Hematopoietic multipotent progenitor cell treated with erythropoietin and hydrocortisone succinate and interleukin-3 and kit ligand, for 4 days (in vitro differentiated cells): ENCODE results near the gene RASSF7.

Source experiments
- DNase-seq: peaks from one replicate; pipeline ENCODE4 v3.0.0-alpha.2; 2015

Gene RASSF7

DNA sequence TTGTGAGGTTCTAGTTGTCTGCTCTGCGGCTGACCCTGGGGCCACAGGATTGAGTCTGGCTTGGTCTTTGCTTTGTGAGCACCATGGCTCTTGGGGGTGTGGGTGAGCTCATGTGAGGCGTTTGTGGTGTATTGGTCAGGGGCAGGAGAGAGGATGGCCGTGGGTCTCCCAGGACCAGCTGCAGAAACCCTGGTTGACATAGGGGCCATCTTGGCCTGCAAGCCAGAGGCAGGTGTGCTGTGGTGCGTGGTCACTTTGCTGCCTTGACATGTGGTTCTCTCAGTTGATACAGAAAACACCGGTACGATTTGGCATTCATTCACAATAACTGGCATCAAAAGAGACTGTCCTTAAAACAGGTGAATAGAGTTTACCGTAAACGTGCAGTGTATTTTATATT, 26.8 kb downstream of the RASSF7 start:
- no peak for DNase-seq

DNA sequence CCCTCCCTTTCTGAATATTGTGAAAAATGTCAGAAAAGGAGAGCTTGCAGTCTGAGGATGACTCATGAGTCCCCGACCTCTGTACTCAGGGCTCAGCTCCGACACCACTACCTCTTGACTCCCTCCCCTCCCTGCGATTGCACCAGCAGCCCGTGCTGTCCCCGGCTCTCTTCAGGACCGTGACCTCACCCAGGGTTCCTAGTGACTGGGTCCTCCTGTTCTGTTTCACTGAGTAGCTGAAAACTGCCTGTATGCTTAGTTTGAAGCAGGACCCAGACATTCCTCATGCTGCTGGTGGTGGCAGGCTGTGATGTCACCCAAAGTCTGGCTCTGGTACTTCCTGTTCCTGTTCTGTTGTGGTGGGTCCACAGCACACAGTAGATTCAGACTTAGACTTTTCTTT, 27.2 kb downstream of the RASSF7 start:
- DNase-seq, result peak; percentile 52

DNA sequence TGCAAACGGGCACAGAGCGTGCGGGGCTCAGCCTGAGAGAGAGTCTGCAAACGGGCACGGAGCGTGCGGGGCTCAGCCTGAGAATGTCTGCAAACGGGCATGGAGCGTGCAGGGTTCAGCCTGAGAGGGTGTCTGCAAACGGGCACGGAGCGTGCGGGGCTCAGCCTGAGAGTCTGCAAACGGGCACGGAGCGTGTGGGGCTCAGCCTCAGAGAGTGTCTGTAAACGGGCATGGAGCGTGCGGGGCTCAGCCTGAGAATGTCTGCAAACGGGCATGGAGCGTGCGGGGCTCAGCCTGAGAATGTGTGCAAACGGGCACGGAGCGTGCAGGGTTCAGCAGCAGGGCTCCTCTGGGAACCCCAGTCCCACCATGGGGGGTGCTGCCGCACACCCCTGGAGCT, 29.0 kb downstream of the RASSF7 start:
- DNase-seq, result no peak

DNA sequence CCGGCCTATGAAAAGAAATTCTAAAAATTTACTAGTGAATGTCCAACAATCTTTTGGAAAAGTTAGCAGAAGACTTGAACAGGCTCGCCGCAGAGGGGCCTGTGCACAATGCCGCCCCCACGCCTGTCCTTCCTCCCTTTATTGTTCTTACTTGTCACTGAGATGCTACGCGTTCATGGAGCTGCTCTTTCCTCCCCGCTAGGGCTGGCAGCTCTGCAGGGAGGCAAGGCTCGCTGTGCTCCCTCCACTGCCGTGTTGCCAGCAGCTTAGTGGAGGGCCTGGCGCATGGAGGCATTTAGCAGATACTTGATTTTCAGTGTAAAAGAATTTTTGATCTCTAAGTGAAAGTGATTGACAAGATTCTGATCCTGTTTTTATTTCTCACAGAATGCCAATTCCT, 30.2 kb downstream of the RASSF7 start:
- DNase-seq, result no peak

DNA sequence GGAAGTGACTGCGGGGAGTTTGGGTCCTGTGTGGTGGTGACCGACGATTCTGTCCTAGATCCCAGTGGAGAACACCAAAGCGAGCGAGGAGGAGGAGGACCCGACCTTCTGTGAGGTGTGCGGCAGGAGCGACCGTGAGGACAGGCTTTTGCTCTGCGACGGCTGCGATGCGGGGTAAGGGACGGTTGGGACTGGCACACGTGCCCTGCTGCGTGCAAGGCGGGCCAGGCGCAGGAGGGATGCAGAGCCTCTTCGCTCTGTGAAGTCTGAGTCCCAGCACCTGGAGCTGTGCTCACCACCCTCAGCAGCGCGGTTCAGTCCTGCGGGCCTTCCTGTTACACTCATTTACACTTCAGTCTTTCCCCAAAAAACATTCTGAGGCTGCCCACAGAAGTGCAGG, 31.7 kb downstream of the RASSF7 start:
- DNase-seq, result no peak

DNA sequence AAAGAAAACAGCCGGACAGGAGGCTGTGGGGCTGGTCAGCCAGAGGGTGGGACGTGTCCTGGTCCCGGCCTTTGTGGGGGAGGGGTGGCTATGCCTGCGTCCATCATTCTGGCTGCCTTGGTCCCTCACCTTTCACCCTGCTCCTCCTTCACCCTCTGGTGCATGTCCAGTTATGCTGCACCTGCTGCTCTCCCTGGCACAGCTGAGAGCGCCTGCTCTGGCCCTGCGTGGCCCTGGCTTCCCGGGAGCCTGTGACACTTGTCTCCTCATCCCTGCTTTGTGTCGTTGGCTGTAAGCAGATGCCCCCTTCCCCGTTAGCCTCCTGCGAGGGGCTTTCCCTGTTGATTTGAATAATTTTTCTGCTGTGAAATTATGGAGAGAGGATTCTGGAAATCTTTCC, 32.1 kb downstream of the RASSF7 start:
- no peak for DNase-seq

DNA sequence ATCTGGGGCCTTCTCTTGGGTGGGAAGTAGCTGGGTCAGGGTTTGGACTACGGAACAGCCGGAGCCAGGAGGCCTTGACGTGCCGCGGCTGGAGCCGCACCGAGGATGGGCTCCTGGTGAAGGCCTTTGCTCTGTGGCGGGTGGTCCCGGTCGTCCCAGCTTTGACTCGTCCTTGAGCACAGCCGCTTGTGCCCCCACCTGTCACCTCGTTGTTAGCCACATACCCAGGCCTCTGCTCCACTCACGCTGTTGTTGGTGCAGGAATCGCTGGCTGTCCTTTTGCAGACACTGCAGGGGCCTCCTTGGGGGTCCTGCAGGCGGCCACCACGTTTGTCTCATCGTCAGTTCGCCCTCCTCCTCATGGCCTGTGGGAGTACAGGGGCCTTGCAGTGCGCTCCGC, 32.6 kb downstream of the RASSF7 start:
- no peak for DNase-seq

DNA sequence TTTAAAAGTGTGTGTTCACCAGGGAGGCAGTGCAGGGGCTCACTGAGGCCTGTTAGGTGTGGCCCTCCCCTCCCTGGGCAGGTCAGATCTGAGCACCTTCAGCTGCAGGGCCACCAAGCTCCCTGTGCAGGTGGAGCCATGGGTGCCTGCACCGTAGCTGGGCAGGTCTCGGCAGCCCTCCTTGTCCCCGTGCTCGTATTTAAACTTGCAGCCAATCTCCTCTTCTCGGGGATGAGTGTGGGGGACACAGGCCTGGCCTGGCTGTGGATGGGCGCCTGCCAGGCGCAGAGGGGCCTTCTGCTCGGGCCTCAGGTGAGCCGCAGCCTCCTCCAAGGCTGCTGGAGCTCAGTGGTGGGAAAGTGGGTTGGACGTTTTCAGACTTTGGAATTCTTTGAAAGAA, 34.6 kb downstream of the RASSF7 start:
- DNase-seq, result no peak

DNA sequence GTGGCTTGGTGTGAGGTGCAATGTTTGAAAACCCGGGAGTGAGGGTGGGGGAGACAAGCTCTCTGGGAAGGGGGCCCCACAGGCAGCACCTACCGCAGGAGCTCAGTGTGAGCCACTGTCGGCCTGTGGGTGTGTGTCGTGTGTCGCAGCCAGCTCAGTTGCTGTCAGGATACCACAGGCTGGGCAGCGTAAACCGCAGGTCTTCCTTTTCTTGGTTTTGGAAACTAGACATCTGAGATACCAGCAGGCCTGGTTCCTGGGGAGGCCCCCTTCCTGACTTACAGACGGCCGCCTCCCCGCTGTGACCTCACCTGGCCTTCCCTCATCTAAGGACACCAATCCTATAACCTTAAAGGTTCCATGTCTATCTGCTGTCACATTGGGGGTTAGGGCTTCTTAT, 35.6 kb downstream of the RASSF7 start:
- DNase-seq, result peak; percentile 22

DNA sequence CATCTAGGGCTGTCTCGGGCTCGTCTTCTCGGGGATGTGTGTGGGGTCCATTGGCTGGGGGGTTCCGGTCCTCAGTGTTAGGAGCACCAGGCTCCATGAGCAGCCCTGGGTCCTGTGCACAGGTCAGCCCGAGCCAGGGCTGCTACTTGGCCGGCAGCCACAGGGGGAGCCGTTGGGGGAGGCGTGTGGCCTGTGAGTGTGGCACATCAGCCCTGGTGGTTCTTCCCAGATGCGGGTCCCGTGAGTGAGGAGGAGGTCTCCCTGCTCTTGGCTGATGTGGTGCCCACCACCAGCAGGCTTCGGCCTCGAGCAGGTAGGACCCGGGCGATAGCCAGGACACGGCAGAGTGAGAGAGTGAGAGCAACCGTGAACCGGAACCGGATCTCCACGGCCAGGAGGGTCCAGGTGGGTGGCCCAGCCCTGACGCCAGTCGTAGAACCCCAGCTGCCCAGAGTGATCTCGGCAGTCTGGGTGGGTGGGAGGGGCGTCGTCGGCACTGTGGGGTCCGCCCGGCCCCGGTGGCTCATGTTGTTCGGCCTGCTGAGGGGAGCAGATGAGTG, 36.5 kb downstream of the RASSF7 start:
- peak; percentile 30 for DNase-seq

DNA sequence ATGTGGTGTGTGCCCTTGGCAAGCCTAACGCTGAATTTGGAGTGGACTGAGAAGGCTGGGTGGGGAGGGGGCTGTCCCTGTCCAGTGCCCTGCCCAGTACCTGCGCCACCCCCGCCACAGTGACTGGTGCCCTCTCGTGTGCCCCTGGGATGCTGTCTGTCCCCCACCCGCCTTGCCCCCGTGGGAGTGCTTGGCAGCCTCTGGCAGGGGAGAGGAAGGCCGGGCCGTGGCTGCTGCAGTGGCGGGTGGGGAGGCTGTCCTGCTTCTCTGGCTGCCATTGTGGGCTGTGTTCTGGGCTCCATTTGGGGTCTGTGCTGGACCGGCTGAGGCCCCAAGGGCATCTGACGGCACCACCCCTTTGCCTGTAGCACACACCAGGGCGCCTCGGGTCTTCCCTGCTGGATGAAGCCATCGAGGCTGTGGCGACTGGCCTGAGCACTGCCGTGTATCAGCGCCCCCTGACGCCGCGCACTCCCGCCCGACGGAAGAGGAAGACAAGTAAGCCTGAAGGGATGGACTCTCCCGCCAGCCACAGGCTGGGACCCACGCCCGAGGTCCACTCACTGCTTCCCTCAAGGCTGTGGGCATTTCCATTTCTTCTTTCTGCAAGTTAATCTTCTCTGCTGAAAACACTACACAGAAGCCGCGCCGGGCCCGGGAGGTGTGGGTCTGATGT, 37.4 kb downstream of the RASSF7 start:
- DNase-seq, result no peak

DNA sequence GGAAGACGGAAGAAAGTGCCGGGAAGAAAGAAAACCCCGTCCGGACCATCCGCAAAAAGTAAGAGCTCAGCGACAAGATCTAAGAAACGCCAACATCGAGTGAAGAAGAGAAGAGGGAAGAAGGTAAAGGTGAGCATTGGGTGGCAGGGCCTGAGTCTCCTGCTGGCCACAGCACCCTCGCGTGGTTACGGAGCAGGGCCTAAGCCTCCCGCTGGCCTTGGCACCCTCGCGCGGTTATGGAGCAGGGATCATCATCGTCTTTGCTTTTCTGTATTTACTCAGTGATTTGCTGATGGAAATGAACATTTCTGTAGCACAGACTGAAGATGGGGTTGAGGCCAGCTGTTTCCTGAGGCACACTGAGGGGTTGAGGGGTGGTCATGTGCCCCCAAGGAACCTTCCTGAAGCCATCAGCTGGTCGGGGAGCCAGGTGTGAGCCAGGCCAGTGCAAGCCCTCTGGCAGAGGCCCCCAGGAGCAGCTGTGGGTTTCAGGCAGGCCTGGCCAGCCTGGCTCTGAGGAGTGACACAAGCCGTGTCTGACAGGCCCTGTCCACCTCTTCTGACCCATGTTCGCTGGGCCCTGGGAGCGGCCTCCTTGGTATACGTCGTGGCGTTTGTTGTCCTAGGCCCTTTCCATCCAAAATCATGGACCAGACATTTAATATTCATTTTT, 40.9 kb downstream of the RASSF7 start:
- no peak for DNase-seq

DNA sequence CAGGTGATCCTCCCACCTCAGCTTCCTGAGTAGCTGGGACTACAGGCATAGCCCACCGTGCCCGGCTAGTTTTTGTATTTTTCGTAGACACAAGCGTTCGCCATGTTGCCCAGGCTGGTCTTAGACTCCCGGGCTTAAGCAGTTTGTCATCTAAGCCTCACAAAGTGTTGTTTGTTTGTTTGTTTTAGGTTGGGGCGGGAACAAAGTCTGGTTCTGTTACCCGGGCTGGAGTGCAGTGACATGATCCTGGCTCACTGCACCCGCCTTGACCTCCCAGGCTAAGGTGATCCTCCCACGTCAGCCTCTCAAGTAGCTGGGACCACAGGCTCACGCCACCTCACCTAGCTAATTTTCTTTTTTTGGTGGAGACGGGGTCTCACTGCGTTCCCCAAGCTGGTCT, 42.4 kb downstream of the RASSF7 start:
- no peak for DNase-seq

DNA sequence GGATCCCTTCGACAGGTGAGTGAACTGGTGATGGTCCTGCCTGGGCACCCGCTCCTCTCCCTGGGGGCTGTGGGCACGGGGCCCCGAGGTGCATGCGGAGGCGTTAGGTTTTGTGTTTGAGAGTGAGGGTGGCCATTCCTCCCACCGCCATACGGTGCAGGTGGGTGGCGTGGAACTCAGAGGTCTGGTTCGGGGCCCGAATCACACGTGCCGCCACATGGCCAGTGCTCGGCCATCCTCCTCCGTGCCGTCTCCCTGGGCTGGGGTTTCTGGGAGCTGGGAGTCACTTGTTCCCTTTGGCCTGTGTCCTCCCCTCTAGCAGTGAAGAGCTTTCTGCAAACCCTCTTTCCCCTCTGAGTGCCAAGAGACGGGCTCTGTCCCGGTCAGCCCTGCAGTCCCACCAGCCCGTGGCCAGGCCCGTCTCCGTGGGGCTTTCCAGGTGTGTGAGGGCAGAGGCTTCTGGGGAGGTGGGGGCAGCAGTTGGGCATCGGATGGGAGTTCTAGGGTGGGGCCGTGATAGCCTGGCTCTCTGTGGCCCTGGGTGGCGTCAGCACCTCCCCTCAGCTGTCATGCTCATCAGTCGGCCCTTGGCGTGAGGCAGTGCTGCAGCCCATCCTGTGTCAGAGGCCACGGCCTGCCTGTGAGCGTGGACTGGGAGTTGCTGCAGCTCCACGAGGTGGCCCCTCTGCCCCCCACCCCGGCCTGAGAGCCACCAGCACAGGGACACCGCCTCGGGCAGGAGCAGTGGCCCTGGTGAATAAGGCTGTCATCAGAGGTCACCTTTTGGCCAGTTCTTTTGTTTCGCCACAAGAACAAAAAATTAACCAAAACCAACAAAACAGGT, 44.7 kb downstream of the RASSF7 start:
- DNase-seq, result no peak

DNA sequence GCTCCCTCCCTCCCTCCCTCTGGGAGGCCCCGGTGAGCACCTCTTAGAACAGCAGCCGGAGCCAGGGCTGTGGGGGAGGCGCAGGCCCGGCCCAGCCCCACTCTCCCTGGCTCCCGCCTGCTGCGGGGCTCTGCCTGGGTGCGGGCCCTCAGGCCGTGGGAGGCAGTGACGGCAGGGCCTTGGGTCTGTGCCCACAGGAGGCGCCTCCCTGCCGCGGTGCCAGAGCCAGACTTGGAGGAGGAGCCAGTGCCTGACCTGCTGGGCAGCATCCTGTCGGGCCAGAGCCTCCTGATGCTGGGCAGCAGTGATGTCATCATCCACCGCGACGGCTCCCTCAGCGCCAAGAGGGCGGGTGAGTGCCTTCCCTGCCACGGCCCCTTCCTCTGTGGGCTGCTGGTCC, 45.5 kb downstream of the RASSF7 start:
- DNase-seq, result peak; percentile 49

DNA sequence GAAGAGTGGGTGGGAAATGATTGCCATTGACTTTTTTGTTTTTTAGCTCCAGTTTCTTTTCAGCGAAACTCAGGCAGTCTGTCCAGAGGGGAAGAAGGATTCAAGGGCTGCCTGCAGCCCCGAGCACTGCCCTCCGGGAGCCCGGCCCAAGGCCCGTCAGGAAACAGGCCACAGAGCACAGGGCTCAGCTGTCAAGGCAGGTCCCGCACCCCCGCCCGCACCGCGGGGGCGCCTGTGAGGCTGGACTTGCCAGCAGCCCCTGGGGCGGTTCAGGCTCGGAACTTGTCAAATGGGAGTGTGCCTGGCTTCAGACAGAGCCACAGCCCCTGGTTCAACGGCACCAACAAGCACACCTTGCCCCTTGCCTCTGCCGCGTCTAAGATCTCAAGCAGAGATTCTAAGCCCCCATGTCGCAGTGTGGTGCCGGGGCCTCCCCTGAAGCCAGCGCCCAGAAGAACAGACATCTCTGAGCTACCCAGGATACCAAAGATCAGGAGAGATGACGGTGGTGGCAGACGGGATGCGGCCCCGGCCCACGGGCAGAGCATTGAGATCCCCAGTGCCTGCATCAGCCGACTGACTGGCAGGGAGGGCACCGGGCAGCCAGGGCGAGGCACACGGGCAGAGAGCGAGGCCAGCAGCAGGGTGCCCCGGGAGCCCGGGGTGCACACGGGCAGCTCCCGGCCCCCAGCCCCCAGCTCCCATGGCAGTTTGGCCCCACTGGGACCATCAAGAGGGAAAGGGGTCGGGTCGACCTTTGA, 46.4 kb downstream of the RASSF7 start:
- no peak for DNase-seq

DNA sequence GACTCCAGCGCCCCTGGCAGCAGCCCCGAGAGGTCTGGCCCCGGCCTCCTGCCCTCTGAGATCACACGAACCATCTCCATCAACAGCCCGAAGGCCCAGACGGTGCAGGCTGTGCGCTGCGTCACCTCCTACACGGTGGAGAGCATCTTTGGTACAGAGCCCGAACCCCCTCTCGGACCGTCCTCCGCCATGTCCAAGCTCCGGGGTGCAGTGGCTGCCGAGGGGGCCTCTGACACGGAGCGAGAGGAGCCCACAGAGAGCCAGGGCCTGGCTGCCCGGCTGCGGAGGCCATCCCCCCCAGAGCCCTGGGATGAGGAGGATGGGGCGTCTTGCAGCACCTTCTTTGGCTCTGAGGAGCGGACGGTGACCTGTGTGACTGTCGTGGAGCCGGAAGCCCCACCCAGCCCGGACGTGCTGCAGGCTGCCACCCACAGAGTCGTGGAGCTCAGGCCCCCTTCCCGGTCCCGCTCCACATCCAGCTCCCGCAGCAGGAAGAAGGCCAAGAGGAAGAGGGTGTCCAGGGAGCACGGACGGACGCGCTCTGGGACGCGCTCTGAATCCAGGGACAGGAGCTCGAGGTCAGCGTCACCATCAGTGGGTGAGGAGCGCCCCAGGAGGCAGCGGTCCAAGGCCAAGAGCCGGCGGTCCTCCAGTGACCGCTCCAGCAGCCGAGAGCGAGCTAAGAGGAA, 47.3 kb downstream of the RASSF7 start:
- no peak for DNase-seq

DNA sequence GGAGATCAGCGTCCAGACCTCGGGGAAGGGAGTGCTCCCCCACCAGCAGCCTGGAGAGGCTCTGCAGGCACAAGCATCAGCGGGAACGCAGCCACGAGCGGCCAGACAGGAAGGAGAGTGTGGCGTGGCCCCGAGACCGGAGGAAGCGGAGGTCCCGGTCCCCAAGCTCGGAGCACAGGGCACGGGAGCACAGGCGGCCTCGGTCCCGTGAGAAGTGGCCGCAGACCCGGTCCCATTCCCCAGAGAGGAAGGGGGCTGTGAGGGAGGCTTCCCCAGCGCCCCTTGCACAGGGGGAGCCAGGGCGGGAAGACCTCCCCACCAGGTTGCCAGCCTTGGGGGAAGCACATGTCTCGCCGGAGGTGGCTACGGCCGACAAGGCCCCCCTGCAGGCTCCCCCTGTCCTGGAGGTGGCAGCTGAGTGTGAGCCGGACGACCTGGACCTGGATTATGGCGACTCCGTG, 48.1 kb downstream of the RASSF7 start:
- no peak for DNase-seq

DNA sequence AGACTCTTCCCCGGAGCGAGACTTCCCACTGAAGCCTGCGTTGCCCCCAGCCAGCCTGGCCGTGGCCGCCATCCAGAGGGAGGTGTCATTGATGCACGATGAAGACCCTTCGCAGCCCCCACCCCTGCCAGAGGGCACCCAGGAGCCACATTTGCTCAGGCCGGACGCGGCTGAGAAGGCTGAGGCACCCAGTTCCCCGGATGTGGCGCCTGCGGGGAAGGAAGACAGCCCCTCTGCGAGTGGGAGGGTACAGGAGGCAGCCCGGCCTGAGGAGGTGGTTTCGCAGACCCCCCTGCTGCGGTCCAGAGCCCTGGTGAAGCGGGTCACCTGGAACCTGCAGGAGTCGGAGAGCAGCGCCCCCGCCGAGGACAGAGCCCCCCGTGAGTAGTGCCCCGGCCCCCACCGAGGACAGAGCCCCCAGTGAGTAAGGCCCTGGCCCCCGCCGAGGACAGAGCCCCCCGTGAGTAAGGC, 48.6 kb downstream of the RASSF7 start:
- no peak for DNase-seq

DNA sequence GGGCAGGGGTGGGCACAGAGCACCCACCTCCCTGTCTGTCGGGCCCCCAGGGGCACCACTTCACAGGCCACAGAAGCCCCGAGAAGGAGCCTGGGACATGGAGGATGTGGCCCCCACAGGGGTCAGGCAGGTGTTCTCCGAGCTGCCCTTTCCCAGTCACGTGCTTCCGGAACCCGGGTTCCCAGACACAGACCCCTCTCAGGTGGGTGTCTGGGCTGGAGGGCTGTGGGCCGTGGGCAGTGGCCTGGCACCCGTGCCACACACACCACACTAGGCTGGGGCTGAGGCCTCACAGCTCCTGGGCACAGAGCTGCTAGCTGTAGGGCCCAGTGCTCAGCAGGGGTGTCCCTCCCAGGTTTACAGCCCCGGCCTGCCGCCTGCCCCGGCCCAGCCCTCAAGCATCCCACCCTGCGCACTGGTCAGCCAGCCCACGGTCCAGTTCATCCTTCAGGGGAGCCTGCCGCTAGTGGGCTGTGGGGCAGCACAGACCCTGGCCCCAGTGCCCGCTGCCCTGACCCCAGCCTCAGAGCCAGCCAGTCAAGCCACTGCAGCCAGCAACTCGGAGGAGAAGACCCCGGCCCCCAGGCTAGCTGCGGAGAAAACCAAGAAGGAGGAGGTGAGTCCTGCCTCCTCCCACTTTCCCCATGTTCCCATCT, 49.5 kb downstream of the RASSF7 start:
- no peak for DNase-seq
